Mesenteric fat pad (tissue), 1 donor: ENCODE data around the gene ZBTB16. TPM values are rescaled to one million over a fixed set of nuclear protein-coding genes. Genes with fewer than 3 reads are reported as not detected.

Experiments
- DNase-seq: peaks from one replicate; pipeline ENCODE4 v3.0.0-alpha.2; 2020; ENCODE audit warnings: low spot score
- long read RNA-seq: library from polyadenylated mRNA; unstranded; transcript quantifications from one replicate; pipeline ENCODE4 v2.0.0, GENCODE V29; 2020
- total RNA-seq: library from RNA; stranded (reverse); fragmentation: NEBNext Ultra II Directional; extraction: Animal tissue kit (Norgen Biotek cat#: 25700); gene quantifications from one replicate; pipeline ENCODE4 v1.2.1, GENCODE V29; 2021
- donor health status: DM: yes; HTN: yes; CAD: no.

The ZBTB16 gene, protein sequence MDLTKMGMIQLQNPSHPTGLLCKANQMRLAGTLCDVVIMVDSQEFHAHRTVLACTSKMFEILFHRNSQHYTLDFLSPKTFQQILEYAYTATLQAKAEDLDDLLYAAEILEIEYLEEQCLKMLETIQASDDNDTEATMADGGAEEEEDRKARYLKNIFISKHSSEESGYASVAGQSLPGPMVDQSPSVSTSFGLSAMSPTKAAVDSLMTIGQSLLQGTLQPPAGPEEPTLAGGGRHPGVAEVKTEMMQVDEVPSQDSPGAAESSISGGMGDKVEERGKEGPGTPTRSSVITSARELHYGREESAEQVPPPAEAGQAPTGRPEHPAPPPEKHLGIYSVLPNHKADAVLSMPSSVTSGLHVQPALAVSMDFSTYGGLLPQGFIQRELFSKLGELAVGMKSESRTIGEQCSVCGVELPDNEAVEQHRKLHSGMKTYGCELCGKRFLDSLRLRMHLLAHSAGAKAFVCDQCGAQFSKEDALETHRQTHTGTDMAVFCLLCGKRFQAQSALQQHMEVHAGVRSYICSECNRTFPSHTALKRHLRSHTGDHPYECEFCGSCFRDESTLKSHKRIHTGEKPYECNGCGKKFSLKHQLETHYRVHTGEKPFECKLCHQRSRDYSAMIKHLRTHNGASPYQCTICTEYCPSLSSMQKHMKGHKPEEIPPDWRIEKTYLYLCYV
- 196 TPM for total RNA-seq
- long read RNA-seq, full-length matches to known transcripts: 760 of 1,014 reads
- long read RNA-seq, partial matches to known transcripts: 94 of 1,014 reads
- long read RNA-seq, other reads (novel, unspliced or antisense): 160 of 1,014 reads

DNA sequence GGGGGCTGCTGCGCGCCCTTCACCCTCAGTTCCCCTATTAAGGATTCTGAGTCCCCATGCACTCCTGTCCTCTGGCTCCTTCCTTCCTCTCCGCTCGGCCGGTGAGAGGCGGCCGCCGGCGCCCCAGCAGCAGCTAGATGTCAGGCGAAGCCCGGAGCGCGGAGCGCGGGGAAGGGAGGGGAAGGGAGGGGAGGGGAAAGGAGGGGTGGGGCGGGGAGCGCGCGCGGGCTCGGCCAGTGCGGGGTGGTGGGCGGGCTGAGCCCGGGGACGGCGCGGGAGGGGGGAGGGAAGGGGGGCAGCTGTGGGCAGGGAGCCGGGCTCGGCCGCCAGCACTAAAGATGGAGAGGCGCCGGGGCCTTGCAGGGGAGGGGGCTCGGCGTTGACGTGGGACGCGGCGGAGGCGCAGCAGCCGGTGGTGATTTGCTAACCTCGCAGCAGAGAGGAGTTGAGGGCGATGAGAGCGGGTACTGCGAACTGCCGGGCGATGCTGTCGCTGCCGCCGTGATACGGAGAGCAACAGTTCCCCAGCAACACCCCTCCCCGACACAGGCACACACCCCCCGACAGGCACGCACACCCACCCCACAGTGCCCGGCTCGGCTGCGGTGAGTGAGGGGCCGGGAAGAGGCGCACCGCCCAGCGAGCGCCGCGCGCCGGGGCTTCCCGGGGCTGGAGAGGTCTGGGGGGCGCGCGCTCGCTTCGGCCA is at the start of gene ZBTB16:
Gene ZBTB16 (plus strand): TSS at position 434 of the 706 bp plus-strand sequence. CDS start 3,590 bp downstream, outside the sequence.
- DNase-seq: peak; percentile 96

DNA sequence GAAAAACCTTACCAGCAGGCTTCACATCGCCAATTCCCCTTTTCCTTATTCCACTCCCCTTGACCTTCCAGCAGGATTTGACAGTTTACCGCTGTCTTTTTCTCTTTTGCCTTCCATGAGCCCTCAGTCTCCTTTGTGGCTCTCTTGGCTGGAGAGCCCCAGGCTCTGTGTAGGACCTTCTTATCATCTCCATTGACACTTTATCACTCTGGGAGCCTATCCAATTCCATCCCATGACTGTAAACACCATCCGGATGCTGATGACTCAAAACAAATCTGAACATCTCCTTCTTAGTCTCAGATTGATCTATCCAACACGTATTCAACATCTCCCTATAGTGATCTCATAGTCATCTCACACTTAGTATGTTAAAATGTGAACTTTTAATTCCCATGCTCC is 48.6 kb upstream of the ZBTB16 start:
- no peak for DNase-seq

DNA sequence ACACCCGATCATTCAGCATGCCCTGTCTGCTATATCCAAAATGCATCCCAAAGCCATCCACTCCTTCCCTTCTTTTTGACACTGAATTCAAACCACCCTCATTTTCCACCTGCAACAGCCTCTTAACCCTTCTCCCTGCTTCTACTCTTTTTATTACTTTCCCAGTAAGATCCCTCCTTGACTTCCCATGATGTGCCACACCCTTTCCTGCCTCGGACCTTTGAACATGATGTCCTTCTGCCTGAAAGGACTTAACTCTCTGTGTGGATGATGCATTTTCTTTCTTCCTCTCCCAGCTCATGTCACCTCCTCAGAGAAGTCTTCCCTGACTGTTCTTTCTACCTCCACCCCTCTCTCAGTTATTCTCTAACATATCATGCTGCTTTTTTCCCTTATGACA is 48.1 kb upstream of the ZBTB16 start:
- DNase-seq: no peak

DNA sequence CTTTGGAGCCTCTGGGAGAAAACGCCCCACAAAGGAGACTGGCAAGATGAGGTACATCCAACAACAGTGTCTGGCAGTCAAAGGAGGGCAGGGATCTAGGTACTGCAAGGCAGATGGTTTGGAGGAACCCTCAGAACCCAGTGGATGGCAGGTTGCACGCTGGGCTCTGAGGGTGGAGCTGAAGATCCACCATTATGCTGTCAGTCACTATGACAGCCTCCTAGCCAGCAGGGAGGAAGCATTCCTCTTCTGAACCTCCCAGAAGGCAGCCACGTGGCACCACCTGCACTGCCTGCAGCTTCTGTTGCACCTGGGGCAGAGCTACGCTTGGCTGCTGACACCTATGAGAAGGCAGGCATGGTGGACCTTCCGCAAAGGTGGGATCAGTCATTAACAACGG is 44.4 kb upstream of the ZBTB16 start:
- DNase-seq: no peak

DNA sequence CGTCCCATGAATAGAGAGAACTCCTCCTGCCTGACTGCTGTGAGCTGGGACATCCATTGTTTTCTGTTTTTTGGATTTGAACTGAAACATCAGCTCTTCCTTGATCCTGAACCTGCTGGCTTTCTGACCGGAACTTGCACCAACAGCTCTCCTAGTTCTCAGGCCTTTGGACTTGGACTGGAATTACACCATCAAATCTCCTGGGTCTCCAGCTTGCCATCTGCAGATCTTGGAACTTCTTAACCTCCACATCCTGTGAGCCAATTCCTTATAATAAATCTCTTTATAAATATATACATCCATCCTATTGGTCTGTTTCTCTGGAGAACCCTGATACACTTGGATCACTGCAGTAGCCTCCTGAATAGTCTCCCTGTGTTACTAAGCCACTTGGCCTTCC is 42.5 kb upstream of the ZBTB16 start:
- DNase-seq: no peak

DNA sequence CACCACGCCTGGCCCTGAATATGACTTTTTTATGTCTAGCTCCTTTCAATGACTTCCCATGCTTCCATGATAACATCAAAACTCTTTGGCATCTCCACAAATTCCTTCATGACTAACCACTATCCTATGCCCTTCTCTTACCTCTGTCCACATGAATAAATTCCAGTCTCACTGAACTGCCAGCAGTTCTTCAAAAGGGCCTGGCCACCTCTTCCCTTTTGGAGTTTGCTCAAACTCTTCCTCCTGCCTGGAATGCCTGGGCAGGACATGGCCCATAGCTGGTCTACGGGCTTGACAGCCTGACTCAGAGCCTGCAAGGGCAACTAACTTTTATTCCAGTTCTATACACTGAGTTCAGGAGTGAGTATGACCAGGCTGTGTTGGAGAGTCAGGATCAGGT is 41.8 kb upstream of the ZBTB16 start:
- no peak for DNase-seq

DNA sequence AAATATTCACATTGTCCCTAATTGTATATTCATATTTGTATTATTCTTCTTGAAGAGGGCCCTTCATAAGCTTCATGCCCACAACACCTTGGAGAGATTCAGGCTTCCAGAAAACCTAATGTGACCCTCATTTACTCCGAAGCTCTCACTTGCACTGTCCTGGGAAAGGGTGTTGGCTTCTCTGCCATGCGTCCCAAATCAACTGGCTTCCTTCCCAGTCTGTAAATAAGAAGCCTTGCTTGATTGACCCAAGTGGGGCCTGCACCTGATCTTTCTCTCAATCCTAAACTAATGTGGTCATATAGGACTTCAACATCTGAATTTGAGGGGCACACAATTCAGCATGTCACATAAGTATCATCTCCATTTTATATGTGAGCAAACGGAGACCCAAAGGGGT is 40.5 kb upstream of the ZBTB16 start:
- no peak for DNase-seq

DNA sequence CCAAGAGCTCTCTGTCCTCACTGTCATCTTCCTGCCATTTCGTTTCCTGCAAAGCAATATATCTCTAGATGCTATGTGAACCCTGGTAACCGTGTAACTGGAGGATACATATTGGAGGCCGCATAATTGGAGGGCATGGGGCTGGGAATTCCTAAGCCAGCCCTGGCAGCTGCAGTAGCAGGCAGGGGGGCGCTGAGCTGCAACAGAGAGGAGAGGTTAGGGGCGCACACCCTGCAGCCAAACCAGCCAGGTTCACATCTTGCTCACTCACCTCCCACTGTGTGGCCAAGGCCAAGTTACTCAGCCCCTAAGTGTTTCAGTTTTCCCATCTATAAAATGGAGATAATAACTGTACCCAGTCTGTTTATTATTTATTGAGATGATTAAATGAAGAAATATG is 39.9 kb upstream of the ZBTB16 start:
- DNase-seq: no peak

DNA sequence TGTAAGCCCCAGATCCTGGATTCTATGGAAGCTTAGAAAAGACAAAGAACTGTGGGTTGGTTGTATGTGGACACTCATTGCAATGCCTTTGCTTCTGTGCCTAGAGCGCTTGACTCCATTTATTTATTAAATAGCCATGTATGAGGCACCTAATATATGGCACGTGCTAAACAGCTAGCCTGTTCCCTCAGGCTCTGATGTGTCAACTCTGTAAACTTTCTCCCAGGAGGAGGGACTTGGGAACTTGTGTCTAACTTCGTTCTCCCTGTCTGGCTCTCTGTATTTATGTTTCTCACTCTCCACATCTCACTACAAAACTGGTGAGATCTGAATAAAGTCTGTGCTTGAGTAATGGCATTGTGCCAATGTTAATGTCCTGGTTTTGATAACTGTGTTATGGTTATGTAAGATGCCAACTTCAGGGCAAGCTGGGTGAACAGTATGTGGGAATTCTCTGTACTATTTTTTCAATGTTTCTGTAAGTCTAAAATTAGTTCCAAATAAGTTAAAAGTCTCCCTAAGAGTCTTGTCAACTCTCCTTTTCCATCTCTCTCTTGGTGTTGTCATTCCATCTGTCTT is 34.1 kb upstream of the ZBTB16 start:
- DNase-seq: no peak

DNA sequence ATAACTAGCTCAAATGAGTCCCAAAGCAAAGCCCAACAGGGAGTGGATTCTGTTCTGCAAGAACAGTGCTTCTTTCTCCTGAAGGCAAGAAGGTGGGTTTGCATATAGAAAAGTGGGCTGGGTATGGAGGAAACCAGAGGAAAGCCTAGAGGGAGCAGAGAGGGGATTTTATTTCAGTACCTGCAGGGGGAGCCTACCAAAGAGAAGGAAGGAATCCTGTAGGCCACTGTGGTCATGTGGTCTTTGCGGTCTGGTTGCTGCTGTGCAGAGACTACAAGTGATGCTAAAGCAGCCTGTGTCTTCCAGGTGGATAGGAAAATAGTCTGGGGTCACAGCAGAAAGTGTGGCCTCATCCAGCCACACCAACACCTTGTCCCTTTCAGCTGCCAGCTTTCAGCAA is 33.2 kb upstream of the ZBTB16 start:
- DNase-seq: no peak

DNA sequence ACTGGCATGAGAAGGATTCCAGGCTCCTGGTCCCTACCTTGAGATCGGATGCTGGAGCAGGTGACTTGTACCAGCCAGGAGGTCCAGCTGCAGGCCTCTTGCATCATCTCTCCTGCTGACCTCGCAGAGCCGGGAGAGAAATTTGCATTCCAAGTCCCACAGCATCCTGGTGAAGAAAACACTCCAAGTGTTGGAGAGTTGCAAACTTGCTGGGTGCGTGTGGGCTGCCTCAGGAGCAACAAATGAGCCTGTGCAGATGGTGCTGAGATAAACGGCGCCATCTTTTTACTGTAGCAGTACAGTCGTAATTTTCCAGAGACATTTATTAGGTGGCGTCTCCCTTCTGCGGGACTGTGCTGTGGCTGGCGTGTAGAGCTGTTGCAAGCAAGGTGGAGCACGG is 32.1 kb upstream of the ZBTB16 start:
- no peak for DNase-seq

DNA sequence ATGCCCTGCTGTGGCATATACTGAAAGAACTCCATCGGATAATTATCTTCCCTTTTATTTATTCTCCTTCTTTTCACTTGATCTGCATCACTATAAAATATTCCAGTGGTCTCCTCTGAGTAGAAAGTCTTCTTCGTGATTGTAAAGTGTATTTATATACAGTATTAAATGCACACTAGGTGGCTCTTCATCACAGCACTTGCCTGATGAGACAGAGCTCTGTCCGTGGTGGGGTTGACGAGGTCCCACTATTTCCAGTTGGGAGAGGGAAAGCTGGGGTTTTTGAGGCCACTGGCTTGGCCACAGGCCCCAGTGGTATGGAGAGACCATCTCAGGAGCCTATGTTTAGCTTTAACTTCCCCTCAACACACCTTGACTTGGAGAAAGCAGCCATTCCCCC is 31.6 kb upstream of the ZBTB16 start:
- DNase-seq: no peak

DNA sequence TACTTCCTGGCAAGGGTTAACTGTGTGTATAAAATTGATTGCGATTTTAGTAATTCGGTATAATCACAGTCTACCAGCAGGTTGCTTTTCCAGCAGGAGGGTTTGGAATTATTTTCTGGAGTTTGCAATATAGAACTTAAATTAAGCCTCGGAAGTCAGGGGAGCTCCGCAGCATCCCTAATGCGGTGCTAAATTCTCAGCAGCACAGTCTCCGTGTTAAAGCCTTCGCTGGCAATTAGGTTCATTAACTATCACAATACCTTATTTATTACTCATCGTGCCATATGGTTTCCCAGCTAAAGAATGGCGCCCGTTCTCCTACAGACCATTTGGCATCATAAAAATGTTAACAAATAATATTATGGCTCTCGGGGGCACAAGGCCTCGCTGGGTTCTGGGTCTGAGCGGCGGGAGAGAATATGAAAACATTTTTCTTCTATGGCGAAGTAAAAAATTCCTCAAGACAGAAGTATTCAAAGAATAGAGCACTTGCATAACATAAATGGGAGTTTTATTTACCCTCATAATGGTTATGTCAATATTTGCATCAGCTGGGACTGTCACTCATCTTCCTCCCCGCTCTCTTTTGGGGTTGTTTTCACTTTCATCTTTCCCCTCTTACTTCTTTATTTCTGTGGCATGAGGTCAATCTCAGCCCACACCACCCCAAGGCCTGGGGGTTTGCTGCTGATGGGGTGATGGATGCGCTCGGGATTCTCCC is 28.1 kb upstream of the ZBTB16 start:
- no peak for DNase-seq

DNA sequence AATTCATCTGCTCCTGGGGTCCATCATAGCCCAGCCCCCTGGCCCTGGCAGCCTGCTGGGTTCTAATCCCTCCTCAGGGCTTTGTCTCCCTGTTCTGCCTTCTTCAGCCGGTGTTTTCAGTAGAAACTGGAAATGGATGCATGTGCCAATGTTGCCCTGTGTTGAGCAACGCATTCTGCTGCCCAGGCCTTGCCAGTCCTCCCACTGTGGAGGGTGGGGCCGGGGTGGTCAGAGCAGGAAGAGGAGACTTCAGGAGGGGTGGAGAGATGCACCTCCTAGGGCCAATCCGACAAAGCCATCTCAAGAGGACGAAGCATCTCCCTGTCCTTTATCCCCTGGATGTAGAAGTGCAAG is 27.6 kb upstream of the ZBTB16 start:
- no peak for DNase-seq

DNA sequence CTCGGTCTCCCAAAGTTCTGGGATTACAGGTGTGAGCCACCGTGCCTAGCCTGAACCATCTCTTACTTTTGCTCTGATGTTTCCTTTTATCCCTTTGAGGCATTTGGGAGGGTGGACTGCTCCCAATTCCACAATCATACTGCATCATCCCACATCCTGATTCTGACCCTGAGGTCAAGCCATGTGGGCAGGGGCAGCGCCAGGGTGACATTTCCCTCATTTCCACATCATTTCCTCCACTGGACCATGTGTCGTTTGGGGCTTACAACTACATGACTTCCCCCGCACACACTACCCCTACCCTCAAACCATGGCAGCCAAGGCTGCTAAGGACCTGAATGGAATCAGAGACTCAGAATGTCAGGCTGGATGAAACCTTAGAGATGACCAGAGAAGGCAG is 26.4 kb upstream of the ZBTB16 start:
- DNase-seq: peak; percentile 51

DNA sequence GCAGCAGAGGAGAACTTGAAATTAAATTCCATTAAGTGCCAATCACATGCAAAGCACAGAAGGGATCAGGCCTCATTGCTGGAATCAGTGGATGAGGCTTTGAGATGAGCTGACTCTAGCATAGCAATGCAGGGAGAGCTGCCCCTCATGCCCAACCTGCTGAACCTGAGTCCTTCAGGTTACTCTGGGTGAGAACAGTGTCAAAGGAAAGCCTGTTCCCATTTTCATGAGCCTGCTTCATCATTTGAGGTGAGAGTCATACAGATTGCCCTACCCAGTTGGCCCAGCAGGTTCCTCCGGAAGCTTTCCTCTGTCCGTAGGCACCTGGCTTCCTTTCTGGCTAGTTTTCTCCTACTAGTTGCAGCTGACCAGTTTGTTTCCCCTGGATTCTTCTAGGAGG is 25.9 kb upstream of the ZBTB16 start:
- DNase-seq: peak; percentile 73

DNA sequence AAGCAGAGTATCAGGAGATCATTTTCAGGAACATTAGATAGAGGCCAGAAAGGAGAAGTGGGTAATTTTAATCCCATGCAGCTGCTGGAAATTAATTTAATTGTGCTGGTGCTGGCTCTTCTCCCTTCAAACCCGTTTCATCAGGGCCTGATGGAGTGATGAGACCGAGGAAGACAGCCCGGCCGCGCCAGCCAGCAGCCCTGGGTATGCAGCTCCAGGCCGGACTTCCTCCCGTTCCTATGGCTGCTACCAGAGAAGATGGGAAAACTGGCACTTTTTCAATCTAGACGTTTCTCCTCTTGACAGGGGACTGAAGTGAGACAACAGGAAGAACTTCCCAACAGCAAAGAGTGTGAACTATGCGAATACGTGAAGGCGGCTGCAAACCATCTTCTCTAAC is 24.6 kb upstream of the ZBTB16 start:
- DNase-seq: peak; percentile 81

DNA sequence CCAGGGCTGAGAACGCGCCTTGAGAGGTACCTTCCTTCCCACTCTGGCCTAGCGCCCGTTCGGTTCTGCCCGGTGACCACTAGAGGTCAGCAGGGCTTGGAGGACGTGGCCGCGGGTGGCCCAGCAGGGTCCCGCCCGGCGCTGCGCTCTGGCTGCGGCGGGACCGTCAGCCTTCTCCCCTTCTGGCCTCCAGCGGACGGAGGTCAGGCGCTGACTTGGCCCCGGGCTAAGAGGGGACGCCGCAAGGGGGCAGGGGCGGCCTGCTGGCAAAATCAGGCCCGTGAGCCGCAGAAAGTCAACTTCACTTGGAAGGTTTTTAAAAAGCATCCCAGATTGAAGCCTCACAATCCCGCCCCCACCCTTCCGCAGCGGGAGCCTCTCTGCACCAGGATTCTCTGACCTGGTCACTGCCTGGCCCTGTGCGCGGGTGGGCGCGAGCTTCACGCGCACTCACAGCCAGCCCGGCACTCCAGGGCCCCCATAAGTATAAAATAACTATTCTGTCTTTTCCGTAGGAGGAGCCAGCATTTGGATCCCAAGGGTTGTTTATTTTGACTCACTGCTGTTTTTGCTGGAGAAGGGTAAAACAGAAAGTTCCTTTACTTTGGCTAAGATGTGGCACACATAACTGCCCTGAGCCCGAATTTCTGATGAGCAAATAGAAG is 23.2 kb upstream of the ZBTB16 start:
- peak; percentile 94 for DNase-seq

DNA sequence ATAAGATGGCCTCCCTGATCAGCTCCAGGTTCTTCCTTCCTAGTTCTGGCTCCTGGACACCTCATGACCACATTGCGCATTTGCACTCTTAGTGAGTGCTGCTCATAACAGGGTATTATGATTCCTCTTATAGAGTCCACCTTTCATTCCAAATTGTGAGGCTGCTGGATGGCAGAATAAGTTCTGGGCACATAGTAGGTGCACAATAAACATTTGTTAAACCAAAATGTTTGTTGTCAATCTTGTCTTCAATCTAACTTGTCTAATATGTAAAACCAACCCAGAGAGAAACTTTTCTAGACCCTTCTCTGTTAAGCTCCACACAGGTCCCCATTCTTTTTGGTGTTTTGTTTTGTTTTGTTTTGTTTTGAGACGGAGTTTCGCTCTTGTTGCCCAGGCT is 22.6 kb upstream of the ZBTB16 start:
- no peak for DNase-seq

DNA sequence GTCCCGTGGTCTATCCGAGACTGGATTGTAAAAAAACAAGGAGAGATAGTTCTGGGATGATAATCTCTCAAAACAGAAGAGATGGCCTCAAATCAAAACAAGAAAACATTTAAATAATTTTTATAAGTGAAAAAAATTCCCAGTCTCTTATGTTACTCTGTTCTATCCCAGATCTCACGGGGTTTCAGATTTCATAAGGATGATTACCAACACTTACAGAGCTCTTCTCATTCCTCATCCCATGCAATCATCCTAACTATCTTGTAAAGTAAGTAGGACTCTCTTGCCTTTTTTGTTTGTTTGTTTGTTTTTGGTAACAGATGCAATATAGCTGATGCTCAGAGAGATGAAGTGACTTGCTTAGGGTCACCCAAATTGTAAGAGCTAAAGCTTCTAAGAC is 20.0 kb upstream of the ZBTB16 start:
- no peak for DNase-seq
